Measurements from ENCODE around the gene NOTUM. TPM values are rescaled to one million over a fixed set of nuclear protein-coding genes. Genes with fewer than 3 reads are reported as not detected.

NOTUM gene
- total and polyA plus RNA-seq, 5 experiments from 2014 or later, result not detected

DNA sequence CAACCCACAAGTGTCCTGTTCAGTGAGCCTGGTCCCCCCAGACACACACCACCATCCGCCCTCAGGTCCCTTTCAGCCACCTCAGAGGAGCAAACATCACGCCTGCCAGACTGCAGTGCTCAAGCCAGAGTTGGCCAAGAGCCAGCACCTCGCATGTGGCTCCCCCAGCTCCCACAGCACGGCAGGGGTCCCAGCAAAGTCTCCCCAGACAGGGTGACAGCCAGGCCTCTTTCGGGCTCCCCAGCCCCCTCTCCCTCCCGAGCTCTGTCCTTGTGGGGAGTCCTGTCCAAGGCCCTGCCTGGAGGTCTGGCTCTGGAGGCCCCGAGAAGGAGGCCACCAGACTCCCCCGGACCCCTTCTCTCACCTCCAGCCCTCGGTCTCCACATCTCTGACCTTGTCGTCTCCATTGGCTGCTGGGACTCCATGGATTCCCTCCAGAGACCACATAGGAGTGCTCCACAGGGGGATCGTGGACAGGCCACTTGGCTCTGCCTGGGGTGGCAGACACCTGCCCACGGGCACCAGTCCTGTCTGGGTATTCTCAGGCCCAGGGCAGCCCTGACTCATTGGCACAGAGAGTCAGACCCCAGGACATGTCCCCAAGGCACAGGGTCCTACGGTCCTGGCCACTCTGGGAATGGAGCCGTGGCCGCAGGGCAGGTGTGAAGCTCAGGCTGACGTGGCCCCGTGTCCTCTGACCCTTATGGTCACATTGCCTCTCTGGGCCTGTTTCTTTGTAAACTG is 12.2 kb downstream of the NOTUM start:
- DNase-seq (no peak), ATAC-seq (no peak)
- no peaks in the 10 kb centered on the region for H3K9me3 Mint-ChIP-seq
- H3K27me3 Mint-ChIP-seq, result no peaks in the 10 kb centered on the region
- POLR2A ChIA-PET, result no interaction called here
- peaks cover 4 to 8% (median 5%) of the 10 kb centered on the region in 4 donors for H3K4me1 Mint-ChIP-seq
- no peak overlapping the region for H3K4me3 Mint-ChIP-seq
- H3K27ac Mint-ChIP-seq, result no peak overlapping the region
- no peaks in the 10 kb centered on the region for H3K36me3 Mint-ChIP-seq

- Mint-ChIP-seq H3K36me3 (no peaks in the 10 kb centered on the region), H3K27me3 (no peaks in the 10 kb centered on the region), H3K27ac (no peak within 1 kb of the TSS), H3K4me1 (peaks cover 4 to 6% (median 4%) of the 10 kb centered on the region in 4 donors), H3K4me3 (no peak within 1 kb of the TSS), H3K9me3 (no peaks in the 10 kb centered on the region)
- ATAC-seq (no peak), DNase-seq (no peak)
- POLR2A ChIA-PET, result no interaction called here
These were observed 13.8 kb downstream of the NOTUM start, which contains the start of gene MYADML2 for GRCh38 chr17:81947189-81947588. TSS of gene MYADML2 (minus strand) at chr17:81947233. CDS start at chr17:81941741, 5,492 bp downstream.

GRCh38 chr17:81944858-81945257 is 16.1 kb downstream of the NOTUM start:
- H3K9me3 Mint-ChIP-seq, result no peaks in the 10 kb centered on the region
- no peak overlapping the region for H3K27ac Mint-ChIP-seq
- no peak for DNase-seq
- no peak overlapping the region for H3K4me3 Mint-ChIP-seq
- no peaks in the 10 kb centered on the region for H3K36me3 Mint-ChIP-seq
- peaks cover 0 to 7% (median 0%) of the 10 kb centered on the region in 5 donors for H3K27me3 Mint-ChIP-seq
- no peak for ATAC-seq
- H3K4me1 Mint-ChIP-seq, result peaks cover 0 to 2% (median 1%) of the 10 kb centered on the region in 4 donors
- POLR2A ChIA-PET, result interaction anchor here (0.7 kb wide), 2 partner anchors 8 to 52 kb away, joined by 3 to 4 read pairs; no protein-coding TSS in a partner anchor

DNA sequence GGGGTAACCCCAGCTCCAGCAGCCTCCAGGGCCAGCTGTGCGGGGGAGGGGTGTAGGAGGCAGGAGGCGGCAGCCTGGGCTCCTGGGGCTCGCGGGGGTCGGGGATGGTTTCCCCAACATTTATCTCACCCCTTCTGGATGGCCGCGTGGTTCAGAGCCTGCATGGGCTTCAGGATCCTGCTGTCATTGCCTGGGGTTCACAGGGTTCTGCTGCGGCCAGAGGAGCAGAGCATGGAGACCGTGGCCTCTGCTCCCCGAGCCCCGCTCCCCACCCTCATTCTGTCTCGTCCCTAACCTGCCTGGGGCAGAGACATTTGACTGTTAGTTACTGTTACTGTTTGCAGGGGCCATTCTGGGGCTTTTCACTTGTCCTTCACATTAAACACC is 18.8 kb downstream of the NOTUM start:
- DNase-seq (no peak), ATAC-seq (no peak)
- peaks cover 0 to 7% (median under 1%) of the 10 kb centered on the region in 4 donors for H3K4me1 Mint-ChIP-seq
- H3K27ac Mint-ChIP-seq, result no peak overlapping the region
- H3K27me3 Mint-ChIP-seq, result peaks cover 0 to 7% (median 0%) of the 10 kb centered on the region in 5 donors
- H3K36me3 Mint-ChIP-seq, result no peaks in the 10 kb centered on the region
- H3K9me3 Mint-ChIP-seq, result no peaks in the 10 kb centered on the region
- POLR2A ChIA-PET, result no interaction called here
- peak overlapping the region in 1 of 10 donors; percentile 24 for H3K4me3 Mint-ChIP-seq

- no peaks in the 10 kb centered on the region for H3K36me3 Mint-ChIP-seq
- H3K4me1 Mint-ChIP-seq, result peaks cover 0 to 8% (median under 1%) of the 10 kb centered on the region in 4 donors
- H3K4me3 Mint-ChIP-seq, result no peak overlapping the region
- POLR2A ChIA-PET, result interaction anchor here (0.7 kb wide), 1 partner anchor 14 kb away, joined by 3 read pairs; the partner anchor contains the start of gene MAFG
- ATAC-seq (no peak), DNase-seq (no peak)
- H3K9me3 Mint-ChIP-seq, result no peaks in the 10 kb centered on the region
- no peak overlapping the region for H3K27ac Mint-ChIP-seq
- peaks cover 0 to 7% (median 0%) of the 10 kb centered on the region in 5 donors for H3K27me3 Mint-ChIP-seq
These were observed 19.4 kb downstream of the NOTUM start for GRCh38 chr17:81941484-81942166.

DNA sequence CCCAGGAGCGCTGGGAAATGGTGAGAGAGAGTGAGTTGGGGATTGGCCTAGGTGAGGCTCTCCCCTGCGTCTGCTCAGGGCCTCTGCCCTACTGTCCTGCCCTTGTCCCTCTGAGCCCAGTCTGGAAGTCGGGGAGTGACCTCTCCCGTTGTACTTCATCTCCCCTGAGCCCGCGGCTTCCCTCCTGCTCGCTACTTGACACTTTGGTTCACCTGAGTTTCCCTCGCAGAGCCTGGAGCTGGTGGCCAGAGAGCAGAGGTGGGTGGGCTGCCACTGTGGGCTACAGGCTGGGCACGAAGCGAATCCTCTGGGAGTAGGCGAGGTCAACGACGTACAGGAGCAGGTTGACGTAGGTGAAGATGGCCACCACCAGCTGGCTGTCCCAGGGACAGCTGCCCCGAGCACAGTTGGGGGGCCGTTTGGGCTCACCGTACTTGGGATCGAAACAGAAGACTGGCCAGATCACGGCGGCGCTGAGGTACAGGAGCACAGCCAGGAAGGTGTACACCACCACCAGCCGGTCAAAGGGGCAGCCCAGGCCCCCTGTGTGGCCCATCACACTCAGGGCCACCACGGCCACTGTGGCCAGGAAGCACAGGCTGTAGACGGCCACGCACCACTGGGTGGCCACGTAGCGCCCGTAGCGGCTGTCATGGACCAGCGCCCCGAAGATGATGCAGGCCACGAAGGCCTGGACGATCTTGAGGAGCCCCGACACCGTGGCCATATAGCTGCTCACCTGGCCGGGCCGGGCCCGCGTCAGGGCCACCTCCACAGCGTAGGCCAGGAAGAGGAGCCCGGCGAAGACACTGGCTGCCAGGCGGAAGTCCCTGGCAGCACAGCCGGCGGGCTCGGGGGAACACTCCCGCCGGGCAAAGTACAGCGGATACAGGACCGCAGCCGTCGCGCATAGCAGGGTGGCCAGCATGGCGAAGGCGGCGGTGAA is 20.2 kb downstream of the NOTUM start:
- ATAC-seq, result no peak
- Mint-ChIP-seq H3K27me3 (peaks cover 0 to 7% (median 0%) of the 10 kb centered on the region in 5 donors), H3K4me3 (no peak overlapping the region), H3K4me1 (peaks cover 0 to 13% (median under 1%) of the 10 kb centered on the region in 4 donors), H3K9me3 (no peaks in the 10 kb centered on the region), H3K36me3 (no peaks in the 10 kb centered on the region), H3K27ac (peak overlapping the region in 2 of 10 donors; percentile 9 to 35)
- POLR2A ChIA-PET, result interaction anchor here (0.7 to 0.9 kb wide), 2 partner anchors 10 to 13 kb away, joined by 3 read pairs; partner anchors contain the start of gene MAFG
- DNase-seq, result no peak

GRCh38 chr17:81939881-81940385 is 21.1 kb downstream of the NOTUM start:
- Mint-ChIP-seq H3K9me3 (no peaks in the 10 kb centered on the region), H3K4me1 (peaks cover 0 to 16% (median under 1%) of the 10 kb centered on the region in 4 donors), H3K27ac (no peak overlapping the region), H3K27me3 (peaks cover 0 to 7% (median 0%) of the 10 kb centered on the region in 5 donors), H3K4me3 (no peak overlapping the region), H3K36me3 (no peaks in the 10 kb centered on the region)
- POLR2A ChIA-PET, result interaction anchor here (0.7 to 0.9 kb wide), 2 partner anchors 9 to 13 kb away, joined by 3 read pairs; partner anchors contain the start of gene MAFG
- DNase-seq (no peak), ATAC-seq (no peak)

- POLR2A ChIA-PET, result interaction anchor here (1.1 to 1.3 kb wide), 2 partner anchors 11 kb away, joined by 3 to 4 read pairs; partner anchors contain the start of gene MAFG
- no peak for ATAC-seq
- Mint-ChIP-seq H3K27me3 (peaks cover 0 to 7% (median 0%) of the 10 kb centered on the region in 5 donors), H3K36me3 (no peaks in the 10 kb centered on the region), H3K27ac (no peak overlapping the region), H3K4me3 (peak overlapping the region in 1 of 10 donors; percentile 10), H3K4me1 (peaks cover 0 to 16% (median under 1%) of the 10 kb centered on the region in 4 donors), H3K9me3 (no peaks in the 10 kb centered on the region)
- no peak for DNase-seq
These were observed 21.8 kb downstream of the NOTUM start for GRCh38 chr17:81939218-81939617.

- no peaks in the 10 kb centered on the region for H3K9me3 Mint-ChIP-seq
- POLR2A ChIA-PET, result interaction anchor here (1.3 to 1.4 kb wide), 2 partner anchors 9 to 10 kb away, joined by 4 to 5 read pairs; no protein-coding TSS in a partner anchor
- H3K27me3 Mint-ChIP-seq, result peaks cover 0 to 8% (median 3%) of the 10 kb centered on the region in 5 donors
- peak overlapping the region in 7 of 10 donors; percentile 21 to 59 (median 41) for H3K4me3 Mint-ChIP-seq
- peak overlapping the region in 4 of 10 donors; percentile 11 to 52 (median 24) for H3K27ac Mint-ChIP-seq
- H3K4me1 Mint-ChIP-seq, result peaks cover 3 to 24% (median 7%) of the 10 kb centered on the region in 4 donors
- ATAC-seq (no peak), DNase-seq (no peak)
- no peaks in the 10 kb centered on the region for H3K36me3 Mint-ChIP-seq
These were observed 25.3 kb downstream of the NOTUM start for GRCh38 chr17:81935709-81936084.

- Mint-ChIP-seq H3K4me3 (peak overlapping the region in 6 of 10 donors; percentile 21 to 59 (median 49)), H3K27me3 (peaks cover 0 to 6% (median 3%) of the 10 kb centered on the region in 5 donors), H3K36me3 (no peaks in the 10 kb centered on the region), H3K27ac (no peak overlapping the region), H3K4me1 (peaks cover 3 to 22% (median 7%) of the 10 kb centered on the region in 4 donors), H3K9me3 (no peaks in the 10 kb centered on the region)
- DNase-seq (no peak), ATAC-seq (no peak)
- POLR2A ChIA-PET, result interaction anchor here (0.7 kb wide), 1 partner anchor 43 kb away, joined by 3 read pairs; the partner anchor contains the start of gene ANAPC11
These were observed 25.9 kb downstream of the NOTUM start for GRCh38 chr17:81934850-81935708.
